Liver (tissue), 3 donors: Measurements from ENCODE around the gene ANKRD13D.

Experiments used
- CTCF ChIP-seq: fragments of 150-350 bp; IDR thresholded peaks from 2 replicates; pipeline ENCODE4 v1.5.1; 2017; ENCODE audit warnings: improper control_type of control experiment, low read depth, low read length; ENCODE audit not compliant: missing input control
- GABPA ChIP-seq, 2 donors: IDR thresholded peaks in 1 of 2; conservative IDR thresholded peaks in 1 of 2; 2 replicates each; pipeline ENCODE4 v1.6.1; 2016; ENCODE audit warnings: antibody characterized with exemption in 2 of 2, mild to moderate bottlenecking in 1 of 2, moderate library complexity in 1 of 2
- ZBTB33 ChIP-seq: IDR thresholded peaks from 2 replicates; pipeline ENCODE4 v1.6.1; 2016; ENCODE audit warnings: antibody characterized with exemption
- donor health status: healthy.
- donor health status: healthy.

GRCh38 chr11:67240576-67241389 lies 48.3 kb upstream of the ANKRD13D start:
- TF ChIP-seq CTCF (no peak), ZBTB33 (no peak), GABPA (IDR thresholded peaks at IDR 0.05 in 1 of 2, conservative IDR thresholded peaks at IDR 0.05 in 1 of 2) (peak in 1 of 2 donors; percentile 20)
